ENCODE results near the gene SS18.

Gene SS18

GRCh38 chr18:26021061-26021754 is 69.2 kb downstream of the SS18 start:
- no peak for TF ChIP-seq CTCF (conservative IDR thresholded peaks at IDR 0.05)
- H3K27ac ChIP-seq: no peak overlapping the region

GRCh38 chr18:26017929-26018328 is 72.5 kb downstream of the SS18 start:
- H3K27ac ChIP-seq: no peak overlapping the region
- TF ChIP-seq CTCF (conservative IDR thresholded peaks at IDR 0.05): no peak; the same call in none of the 2 replicates
- no peak for TF ChIP-seq ZFX (IDR thresholded peaks at IDR 0.05)

- no peak overlapping the region for H3K27ac ChIP-seq
- TF ChIP-seq CTCF (conservative IDR thresholded peaks at IDR 0.05) (no peak), ZFX (IDR thresholded peaks at IDR 0.05) (no peak)
Measured at GRCh38 chr18:26014462-26014861, 76.0 kb downstream of the SS18 start.

- H3K27ac ChIP-seq: no peak overlapping the region
- no peak for TF ChIP-seq ZFX (IDR thresholded peaks at IDR 0.05)
- no peak for TF ChIP-seq CTCF (conservative IDR thresholded peaks at IDR 0.05)
Measured at GRCh38 chr18:26008619-26009018, 81.8 kb downstream of the SS18 start.

- TF ChIP-seq ZFX (IDR thresholded peaks at IDR 0.05) (no peak), CTCF (conservative IDR thresholded peaks at IDR 0.05) (no peak)
- no peak overlapping the region for H3K27ac ChIP-seq
Measured at GRCh38 chr18:26008096-26008495, 82.3 kb downstream of the SS18 start.

GRCh38 chr18:26005950-26006349 is 84.5 kb downstream of the SS18 start:
- H3K27ac ChIP-seq: no peak overlapping the region
- TF ChIP-seq CTCF (conservative IDR thresholded peaks at IDR 0.05) (no peak), ZFX (IDR thresholded peaks at IDR 0.05) (no peak)

- TF ChIP-seq ZFX (IDR thresholded peaks at IDR 0.05): no peak
- no peak for TF ChIP-seq CTCF (conservative IDR thresholded peaks at IDR 0.05)
- H3K27ac ChIP-seq: no peak overlapping the region
Measured at GRCh38 chr18:26004832-26005231, 85.6 kb downstream of the SS18 start.

Data from C4-2B (cell line).